Measurements from ENCODE around the gene PGAM5. TPM values are rescaled to one million over a fixed set of nuclear protein-coding genes. Genes with fewer than 3 reads are reported as not detected.

PGAM5 gene
- total RNA-seq, 2 donors from 2014 or later, result 15.0 to 39.2 TPM

DNA sequence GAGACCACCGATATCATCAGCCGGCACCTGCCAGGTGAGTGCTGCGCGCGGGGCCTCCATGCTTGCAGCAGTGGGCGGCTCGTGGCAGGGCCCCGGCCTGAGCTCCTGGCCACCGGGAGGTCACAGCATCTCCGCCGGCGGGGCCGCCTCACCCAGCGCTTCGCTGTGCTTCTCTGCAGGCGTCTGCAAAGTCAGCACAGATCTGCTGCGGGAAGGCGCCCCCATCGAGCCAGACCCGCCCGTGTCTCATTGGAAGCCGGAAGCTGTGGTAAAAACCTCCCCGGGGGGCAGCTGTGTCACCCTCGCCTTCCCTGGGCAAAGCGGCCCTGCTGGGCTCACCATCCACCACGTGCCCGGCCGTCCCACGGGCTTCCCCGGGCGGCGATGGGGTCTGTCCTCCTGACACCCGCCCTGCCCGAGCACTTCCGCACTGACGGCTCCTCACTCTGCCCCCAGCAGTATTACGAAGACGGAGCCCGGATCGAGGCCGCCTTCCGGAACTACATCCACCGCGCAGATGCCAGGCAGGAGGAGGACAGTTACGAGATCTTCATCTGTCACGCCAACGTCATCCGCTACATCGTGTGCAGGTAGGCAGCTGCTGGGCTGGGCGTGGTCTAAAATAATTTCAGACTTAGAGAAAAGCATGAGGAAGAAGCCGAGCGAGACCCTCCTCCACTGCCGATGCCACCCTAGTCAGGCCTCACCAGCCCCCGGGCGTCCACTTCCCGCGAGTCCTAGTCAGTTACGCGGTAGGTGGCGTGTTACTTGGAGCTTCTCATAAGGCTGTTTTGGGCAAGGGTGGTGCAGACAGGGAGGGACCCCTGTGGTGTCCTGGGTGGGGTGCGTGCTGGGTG is 7.1 kb downstream of the PGAM5 start:
- no peak for TF ChIP-seq POLR2A (IDR thresholded peaks at IDR 0.05)
- TF ChIP-seq, protein P1, sequence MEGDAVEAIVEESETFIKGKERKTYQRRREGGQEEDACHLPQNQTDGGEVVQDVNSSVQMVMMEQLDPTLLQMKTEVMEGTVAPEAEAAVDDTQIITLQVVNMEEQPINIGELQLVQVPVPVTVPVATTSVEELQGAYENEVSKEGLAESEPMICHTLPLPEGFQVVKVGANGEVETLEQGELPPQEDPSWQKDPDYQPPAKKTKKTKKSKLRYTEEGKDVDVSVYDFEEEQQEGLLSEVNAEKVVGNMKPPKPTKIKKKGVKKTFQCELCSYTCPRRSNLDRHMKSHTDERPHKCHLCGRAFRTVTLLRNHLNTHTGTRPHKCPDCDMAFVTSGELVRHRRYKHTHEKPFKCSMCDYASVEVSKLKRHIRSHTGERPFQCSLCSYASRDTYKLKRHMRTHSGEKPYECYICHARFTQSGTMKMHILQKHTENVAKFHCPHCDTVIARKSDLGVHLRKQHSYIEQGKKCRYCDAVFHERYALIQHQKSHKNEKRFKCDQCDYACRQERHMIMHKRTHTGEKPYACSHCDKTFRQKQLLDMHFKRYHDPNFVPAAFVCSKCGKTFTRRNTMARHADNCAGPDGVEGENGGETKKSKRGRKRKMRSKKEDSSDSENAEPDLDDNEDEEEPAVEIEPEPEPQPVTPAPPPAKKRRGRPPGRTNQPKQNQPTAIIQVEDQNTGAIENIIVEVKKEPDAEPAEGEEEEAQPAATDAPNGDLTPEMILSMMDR (IDR thresholded peaks at IDR 0.05), result no peak
- intact Hi-C loops (cut with DNase I), result no loop called here

DNA sequence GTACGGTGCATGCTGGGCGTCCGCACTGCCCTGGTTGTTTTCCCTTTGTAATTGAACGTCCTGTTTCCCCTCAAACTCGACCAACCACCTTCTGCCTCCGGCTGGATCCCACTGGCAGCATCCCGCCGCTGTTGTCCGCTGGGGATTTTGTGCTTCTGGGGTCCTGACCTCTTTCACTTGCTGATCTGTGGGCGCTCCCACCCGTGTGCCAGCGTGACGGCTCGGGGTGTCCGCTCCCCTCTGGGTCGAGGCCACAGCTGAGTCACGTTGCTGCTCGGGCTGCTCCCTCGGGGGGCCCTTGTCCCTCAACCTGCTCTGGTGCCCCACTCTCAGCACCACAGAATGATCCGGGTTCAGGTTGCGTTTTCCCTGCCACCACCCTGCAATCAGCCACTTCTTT is 8.0 kb downstream of the PGAM5 start:
- no peak for TF ChIP-seq POLR2A (IDR thresholded peaks at IDR 0.05)
- TF ChIP-seq, protein P1 (IDR thresholded peaks at IDR 0.05), result no peak
- Histone ChIP-seq H3K4me3 (no peak overlapping the region), H3K36me3 (replicated peaks in 1 of 2; ENCODE audit: insufficient read depth in 1 of 2, low read depth in 2 of 2) (peaks cover 11 to 19% of the 10 kb centered on the region in 2 donors), H3K9me3 (no peaks in the 10 kb centered on the region), H3K27me3 (no peaks in the 10 kb centered on the region), H3K4me1 (no peaks in the 10 kb centered on the region), H3K27ac (no peak overlapping the region)
- WGBS, 2 donors, result 88 to 97% methylated on average over 17 to 21 of the region's 21 CpGs
- intact Hi-C loops (cut with DNase I), result no loop called here
- ATAC-seq (peak; percentile 22), DNase-seq (no peak)

More for the DNA sequence above, 7.1 kb downstream of the PGAM5 start:
- no peak overlapping the region for H3K4me3 ChIP-seq
- no peak for DNase-seq
- no peaks in the 10 kb centered on the region for H3K9me3 ChIP-seq
- H3K36me3 ChIP-seq (replicated peaks in 1 of 2; ENCODE audit: insufficient read depth in 1 of 2, low read depth in 2 of 2), result peaks cover 11 to 19% of the 10 kb centered on the region in 2 donors
- H3K27ac ChIP-seq, result no peak overlapping the region
- no peaks in the 10 kb centered on the region for H3K27me3 ChIP-seq
- 94 to 97% methylated on average over 40 to 42 of the region's 61 CpGs for WGBS, 2 donors
- peaks cover 8% of the 10 kb centered on the region for H3K4me1 ChIP-seq
- ATAC-seq, result no peak

DNA sequence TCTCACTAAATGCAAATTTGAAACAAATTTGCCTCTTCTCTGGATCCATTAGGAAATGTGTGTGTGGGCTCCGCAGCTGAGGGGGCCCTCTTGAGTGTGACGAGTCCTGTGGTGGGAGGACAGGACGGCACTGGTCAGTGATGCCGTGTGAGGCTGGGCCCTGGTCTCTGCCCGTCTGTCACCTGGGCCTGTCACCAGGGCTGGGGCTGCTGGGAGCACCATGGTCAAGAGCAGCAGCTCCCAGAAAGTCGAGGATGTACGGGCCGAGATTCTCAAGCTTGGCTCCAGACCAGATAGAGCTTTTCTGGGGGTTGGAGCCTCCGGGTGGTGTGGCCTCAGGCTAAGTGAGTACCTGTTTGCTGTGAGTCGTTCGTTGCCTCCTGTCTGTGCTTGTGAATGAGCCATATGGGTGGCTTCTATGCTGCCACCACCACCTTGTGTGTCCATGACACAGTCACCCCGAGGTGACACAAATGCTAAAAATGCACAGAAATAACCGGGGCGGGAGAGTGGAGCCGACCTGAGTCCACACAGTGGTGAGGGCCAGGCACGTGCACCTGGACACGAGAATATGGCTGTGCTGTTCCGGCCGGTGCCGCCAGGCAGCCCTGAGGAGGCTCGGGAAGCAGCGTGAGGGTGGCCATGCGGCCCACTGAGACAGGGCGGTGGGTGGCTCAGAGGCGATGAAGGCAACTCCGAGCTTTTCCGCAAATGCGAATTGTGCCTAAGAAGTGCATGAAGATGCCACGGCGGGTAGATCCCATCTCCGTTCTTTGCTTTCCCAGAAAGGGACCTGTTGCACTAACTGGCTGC is 8.7 kb downstream of the PGAM5 start:
- Histone ChIP-seq H3K9me3 (no peaks in the 10 kb centered on the region), H3K4me1 (no peaks in the 10 kb centered on the region), H3K27me3 (no peaks in the 10 kb centered on the region), H3K27ac (no peak overlapping the region), H3K4me3 (no peak overlapping the region), H3K36me3 (replicated peaks in 1 of 2; ENCODE audit: insufficient read depth in 1 of 2, low read depth in 2 of 2) (peaks cover 11 to 20% of the 10 kb centered on the region in 2 donors)
- 89 to 98% methylated on average over 23 to 31 of the region's 31 CpGs for WGBS, 2 donors
- intact Hi-C loops (cut with DNase I), result no loop called here
- DNase-seq (no peak), ATAC-seq (peak; percentile 15)
- TF ChIP-seq POLR2A (IDR thresholded peaks at IDR 0.05), result no peak
- TF ChIP-seq, protein P1 (IDR thresholded peaks at IDR 0.05), result no peak

DNA sequence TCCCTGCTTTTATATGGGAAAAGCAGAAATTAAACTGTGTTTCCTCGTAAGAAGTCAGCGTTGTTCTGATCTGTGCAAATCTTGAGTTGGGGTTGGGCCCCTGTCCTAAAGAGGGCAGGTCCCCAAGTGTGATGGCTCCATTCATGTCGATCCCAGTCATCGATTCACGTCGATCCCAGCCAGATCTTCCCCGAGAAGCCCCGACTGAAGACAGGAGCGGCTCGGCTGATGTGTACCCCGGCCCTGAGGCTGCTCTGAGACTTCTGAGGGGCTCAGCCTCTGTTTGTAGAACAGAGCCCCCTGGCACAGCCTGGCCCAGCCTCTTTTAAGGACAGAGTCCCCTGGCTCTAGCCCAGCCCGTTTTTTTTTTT is 9.3 kb downstream of the PGAM5 start:
- Histone ChIP-seq H3K36me3 (replicated peaks in 1 of 2; ENCODE audit: insufficient read depth in 1 of 2, low read depth in 2 of 2) (peaks cover 11 to 22% of the 10 kb centered on the region in 2 donors), H3K4me1 (no peaks in the 10 kb centered on the region), H3K27ac (no peak overlapping the region), H3K27me3 (no peaks in the 10 kb centered on the region), H3K4me3 (no peak overlapping the region), H3K9me3 (no peaks in the 10 kb centered on the region)
- WGBS, 2 donors, result 83 to 92% methylated on average over 12 of the region's 12 CpGs
- TF ChIP-seq POLR2A (IDR thresholded peaks at IDR 0.05), result no peak
- TF ChIP-seq, protein P1 (IDR thresholded peaks at IDR 0.05), result no peak
- intact Hi-C loops (cut with DNase I), result no loop called here
- ATAC-seq (no peak), DNase-seq (no peak)
